Activated CD8-positive, alpha-beta memory T cell treated with anti-CD3 and anti-CD28 coated beads, Interleukin-2, amount 50 U/mL, for 1 hour (primary cell): Measurements from ENCODE around the gene GAP43.

Source experiments
- DNase-seq: peaks from one replicate; pipeline ENCODE4 v3.0.0-alpha.2; 2020; ENCODE audit errors: extremely low read depth

GAP43 gene, protein sequence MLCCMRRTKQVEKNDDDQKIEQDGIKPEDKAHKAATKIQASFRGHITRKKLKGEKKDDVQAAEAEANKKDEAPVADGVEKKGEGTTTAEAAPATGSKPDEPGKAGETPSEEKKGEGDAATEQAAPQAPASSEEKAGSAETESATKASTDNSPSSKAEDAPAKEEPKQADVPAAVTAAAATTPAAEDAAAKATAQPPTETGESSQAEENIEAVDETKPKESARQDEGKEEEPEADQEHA

DNA sequence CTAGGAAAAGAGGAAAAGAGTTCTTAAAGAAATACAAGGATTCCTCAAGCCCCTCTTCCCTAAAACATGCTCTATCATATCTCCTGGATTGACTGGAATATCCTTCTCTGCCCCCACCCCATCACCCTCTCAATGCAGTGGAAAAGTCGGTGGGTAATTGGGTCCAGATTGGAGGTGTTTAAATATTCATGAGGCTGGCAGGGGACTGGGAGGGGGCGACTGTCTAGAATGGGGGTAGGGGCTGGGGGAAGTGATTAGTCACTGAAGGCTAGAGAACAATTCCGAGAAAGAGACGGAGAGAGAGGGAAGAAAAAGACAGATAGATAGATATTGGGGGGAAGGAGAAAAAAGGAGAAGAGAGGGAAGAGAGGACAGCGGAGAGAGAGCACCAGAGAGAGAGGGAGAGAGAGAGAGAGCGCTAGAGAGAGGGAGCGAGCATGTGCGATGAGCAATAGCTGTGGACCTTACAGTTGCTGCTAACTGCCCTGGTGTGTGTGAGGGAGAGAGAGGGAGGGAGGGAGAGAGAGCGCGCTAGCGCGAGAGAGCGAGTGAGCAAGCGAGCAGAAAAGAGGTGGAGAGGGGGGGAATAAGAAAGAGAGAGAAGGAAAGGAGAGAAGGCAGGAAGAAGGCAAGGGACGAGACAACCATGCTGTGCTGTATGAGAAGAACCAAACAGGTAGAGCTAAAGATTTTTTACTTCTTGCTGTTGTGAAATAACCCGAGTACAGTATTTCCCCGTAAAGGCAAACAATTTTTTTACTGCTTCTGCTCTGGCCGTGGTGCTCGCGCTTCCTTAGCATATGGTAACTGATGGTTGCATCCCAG, at the start of gene GAP43:
Gene GAP43, plus strand, starts transcription at position 467 of the 825 bp plus-strand sequence. Its CDS starts 180 bp downstream, at position 647.
- DNase-seq = no peak

DNA sequence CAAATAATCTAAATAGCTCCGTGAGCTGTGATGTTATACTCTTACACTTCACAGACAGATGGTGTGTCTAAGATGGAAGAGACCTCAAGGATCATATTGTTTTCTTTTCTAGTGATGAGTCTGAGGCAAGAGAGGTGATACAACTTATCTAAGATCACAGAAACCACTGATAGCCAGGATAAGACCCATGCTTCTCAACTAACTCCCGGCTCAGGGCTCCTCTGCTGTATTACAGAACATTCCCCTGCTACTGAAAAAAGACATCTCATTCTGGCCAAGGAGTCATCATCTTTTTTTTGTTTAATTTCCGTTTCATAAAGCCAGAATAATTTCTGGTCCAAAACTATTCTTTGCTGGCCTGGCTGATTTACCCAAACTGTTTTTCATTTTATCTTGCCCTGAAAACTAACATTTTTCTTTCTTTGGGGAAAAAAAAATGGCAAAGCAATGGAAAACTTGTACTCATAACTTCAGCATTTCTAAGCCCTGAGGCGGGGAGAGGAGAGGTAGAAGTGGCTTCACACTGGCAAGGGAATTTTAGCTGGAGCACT, 46.9 kb upstream of the GAP43 start:
- no peak for DNase-seq

DNA sequence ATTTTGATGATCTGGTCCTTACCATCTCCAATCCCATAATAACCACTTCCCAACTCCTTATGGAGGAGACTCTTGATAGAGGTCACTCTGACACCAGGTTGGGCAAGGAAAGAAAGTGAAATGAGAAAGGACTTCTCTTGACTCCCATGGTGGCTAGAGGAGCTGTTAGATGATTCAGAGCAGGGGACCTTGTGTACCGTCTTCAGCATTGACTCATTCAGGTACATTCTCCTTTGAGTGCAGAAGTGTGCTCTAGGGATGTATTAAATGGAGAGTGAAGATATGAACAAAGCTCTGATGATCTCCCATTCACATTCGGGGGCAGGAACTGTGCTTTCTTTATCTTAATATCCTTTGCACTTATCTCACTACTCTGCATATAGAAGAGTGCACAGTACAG, 46.3 kb upstream of the GAP43 start:
- DNase-seq = no peak

DNA sequence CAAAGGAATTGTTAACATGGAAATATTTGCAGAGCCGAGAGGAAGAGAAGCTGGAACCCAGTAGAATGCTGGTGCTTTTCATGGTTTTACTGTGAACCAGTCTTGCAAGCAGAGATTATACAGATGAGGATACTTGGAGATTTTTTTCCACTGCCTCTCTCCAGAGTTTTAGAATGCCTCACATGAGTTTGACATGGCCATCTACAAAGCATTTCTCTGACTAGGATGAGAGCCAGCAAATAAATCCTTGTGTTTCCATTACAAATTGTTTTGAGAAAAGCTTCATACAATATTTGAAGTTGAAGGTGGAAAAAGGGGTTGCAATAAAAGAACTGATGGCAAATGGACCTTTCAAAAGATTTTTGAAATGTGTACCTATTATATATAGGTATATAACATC, 45.0 kb upstream of the GAP43 start:
- no peak for DNase-seq

DNA sequence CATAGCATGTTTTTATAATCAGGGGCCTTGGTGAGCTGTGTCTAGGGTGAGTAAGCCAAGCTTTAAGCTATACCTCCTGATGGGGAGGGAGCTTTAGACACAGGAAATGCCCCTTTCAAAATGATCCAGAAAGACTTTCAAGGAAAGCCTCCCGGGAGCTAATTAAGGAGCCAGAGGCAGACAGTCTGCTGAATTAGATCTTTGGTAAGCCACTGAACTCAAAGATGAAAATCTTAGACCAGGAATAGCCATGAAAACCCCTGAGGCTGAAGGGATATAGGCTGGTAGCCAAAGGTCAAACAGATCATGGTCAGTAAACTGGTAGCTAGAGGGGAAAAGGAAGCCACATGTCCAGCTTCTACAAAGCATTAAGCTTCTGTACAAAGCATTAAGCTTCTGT, 42.7 kb upstream of the GAP43 start:
- DNase-seq = no peak

DNA sequence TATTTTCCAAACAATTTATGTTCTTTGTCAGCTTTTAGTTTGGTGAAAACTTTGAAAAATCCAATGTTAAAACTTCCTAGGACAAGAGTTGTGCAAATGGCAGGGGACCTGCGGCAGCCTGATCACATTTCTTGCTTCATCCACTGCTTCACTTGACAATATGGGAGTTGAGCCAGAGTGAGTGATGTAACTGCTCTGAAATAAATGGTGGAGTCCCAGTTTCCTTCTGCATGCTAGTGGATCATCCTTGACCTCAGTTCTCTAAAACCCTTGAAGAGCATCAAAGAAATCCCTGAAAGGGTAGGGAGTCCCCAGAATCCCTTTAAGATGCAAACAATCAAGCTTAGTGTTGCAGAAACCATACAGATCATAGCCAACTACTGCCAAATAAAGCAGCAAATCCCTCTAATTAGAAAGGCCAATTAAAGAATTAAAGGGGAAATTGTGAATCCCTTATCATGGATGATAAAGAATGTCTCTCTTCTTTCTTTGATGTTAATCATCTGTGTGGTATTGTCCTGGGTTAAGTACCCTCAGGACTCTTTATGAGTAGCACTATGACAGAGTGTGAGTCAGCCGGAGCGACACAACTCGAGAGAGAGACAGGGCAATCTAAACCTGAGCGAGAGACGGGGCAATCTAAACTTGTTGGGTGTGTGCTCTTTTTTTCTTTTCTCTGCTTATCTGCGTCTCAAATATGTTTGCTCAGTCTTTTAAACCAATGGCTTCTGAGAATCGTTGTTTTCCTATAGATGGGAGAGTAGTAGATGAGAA, 41.8 kb upstream of the GAP43 start:
- DNase-seq = no peak

DNA sequence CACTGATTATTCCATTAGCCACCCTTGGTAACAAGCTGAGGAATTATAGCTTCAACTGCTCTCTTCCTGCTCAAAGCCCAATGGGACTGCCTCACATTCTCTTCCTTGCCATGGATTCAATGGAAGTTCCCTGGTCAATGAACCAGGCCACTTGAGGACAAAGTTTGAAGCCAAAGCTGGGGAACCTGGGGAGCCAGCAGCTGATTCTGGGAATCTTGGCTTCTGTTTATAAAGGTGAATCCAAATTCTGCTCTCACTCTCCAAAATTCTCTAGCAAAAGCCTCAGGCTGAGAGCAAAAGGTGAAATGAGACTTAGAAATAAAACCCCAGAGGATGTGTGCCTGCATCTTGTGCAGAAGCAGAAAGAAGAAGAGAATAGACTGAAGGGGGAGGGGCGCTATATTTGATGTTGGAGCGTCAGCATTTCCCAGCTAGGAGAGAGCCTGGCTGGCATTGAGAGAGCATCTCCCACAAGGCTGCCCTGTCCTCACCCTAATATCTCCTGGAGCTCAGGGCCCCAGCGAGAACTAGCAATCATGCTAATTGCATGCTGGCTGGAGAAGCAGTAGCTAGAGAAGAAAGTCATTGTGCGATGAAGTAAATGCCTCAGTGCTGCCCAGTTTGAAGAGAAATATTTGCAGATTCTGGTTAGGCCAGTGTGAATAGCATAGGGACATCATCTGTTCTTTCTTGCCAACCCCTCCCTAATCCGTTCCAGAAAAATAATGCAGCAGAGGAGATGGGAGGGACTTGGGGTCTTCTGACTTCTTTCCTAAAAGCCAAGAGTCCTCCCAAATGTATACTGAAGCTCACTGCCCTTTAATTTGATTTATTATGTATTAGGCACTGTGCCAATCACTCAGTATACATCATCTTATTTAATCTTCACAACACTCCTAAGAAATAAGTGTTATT, 34.9 kb upstream of the GAP43 start:
- DNase-seq = no peak

DNA sequence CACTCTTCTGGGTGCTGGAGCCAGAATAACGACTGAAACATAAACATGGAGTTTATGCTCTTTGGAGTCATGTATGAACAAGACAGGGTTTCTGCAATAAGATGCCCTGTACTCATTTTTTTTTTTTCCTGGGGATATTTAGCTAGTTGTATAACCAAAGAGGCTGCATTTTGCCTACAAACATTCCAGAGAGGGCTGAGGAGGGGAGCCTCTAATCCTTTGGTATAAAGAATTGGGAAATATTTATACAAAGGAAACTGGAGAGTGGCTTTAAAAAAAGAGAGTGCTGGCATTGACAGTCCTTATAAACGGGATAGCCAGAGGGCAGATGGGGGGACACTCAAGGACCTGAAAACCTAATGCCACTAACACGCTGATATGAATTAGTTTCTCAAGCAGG, 32.4 kb upstream of the GAP43 start:
- DNase-seq = no peak

DNA sequence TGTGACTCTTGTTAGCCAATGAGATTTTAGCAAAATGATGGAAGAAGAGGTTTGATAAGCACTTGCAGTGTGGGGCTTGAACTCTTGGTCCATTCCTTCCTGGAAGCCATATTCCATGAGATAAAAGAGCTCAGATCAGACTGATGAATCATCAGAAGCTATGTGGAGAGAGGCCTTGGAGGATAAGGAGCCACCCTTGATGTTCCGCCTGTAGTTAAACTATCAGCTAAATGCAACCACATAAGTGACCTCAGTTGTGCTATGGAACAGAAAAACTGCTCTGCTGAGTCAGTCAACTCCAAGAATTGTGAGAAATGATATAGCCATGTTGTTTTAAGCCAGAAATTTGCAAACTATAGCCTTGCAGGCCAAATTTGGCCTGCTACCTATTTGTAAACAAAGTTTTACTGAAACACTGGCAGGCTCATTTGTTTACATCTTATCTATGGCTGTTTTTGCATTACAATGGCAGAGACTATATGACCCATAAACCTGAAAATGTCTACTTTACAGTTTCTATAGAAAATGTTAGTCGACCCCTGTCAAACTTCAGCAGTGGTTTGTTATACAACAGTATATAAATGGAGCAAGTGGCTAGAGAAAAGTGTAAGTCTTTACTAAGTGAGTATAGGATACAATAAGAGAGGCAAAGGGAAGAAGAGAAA, 27.6 kb upstream of the GAP43 start:
- no peak for DNase-seq

DNA sequence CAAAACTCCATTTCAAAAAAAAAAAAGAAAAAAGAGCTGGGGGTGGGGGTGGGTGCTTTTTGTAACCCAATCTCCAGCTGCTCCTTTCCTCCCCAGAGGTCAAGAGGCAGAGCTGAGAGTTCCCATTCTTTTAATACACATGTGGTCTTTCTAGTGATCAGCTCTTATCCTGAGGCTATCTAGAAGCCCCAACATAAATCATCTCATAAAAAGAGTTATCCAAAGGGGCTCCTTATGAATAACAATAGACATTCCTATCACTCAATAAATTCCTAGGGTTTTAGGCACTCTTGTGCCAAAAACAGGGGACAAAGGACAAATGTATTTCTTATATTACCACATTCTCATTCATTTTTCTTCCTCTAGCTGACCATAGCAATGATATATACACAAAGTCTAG, 25.1 kb upstream of the GAP43 start:
- no peak for DNase-seq

DNA sequence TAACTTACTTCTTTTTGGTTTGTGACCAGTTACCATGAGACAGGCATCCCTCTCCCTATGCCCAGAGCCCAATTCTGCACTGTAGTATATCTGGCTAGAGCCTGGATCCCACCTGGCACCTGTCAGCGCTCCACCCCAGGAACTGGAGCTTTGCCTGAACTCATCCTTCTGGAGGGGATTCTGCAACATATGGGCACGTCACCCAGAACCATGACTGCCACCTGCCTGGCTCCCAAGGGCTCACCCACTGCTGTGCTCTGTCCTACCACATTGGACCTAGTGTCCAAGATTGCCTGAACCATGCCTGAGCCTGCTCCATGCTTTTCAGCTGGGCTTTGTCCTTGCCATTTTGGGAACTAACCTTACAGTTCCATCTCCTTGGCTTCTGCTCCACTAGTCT, 21.1 kb upstream of the GAP43 start:
- DNase-seq = no peak

DNA sequence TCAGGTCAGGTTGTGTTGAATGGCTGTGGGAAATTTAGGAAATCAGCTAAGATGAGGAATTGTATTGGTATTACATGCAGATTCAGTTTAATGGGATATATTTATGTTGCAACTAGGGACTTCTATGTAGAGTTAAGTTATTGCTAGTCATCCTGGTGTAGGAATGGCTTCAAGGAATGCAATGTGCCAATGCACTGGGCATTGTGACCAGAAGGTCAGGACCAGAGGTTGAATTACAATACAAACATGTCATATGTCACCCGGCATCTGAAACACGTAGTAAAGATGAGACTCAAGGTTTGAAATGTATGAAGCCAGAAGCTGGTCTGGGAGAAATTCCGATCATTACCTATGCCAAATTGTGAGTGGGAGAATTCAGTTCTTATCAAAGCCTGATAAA, 11.7 kb upstream of the GAP43 start:
- DNase-seq = no peak

DNA sequence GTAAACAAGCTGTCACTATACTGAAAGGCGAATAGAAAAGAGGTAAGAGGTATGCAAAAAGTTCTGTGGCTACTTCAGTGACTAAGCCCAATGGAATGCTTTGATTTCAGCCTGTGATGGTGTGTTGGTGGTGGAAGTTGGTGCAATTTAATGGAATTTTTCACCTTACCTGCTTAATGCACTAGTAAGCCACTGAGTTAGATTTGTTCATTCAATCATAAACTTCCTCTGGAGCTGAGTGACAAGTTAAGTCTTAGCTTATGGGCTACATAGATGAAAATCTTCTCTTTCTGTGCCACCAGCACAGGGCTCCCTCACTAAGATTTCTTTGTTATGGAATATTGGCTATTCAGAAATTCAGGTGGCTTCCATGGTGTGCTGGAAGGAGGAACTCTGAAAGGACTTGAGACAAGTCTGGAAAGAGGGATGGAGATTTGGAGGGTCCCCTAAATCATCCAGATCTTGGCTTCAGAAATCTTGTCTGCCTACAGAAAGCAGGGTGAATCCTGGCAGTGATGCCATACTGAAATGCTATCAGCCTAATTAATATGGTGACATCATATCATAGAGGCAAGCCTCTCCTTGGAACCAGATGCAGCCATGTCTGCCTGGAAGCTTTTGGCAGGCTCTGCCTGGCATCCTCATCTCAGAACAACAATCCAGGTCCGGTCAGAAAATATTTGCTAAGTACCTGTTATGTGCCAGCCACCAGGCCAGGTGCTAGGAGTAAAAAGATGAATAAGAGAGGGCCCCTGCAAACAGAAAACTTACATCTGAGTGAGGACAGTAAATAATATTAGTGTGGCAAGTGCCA, 8.1 kb upstream of the GAP43 start:
- DNase-seq = no peak

DNA sequence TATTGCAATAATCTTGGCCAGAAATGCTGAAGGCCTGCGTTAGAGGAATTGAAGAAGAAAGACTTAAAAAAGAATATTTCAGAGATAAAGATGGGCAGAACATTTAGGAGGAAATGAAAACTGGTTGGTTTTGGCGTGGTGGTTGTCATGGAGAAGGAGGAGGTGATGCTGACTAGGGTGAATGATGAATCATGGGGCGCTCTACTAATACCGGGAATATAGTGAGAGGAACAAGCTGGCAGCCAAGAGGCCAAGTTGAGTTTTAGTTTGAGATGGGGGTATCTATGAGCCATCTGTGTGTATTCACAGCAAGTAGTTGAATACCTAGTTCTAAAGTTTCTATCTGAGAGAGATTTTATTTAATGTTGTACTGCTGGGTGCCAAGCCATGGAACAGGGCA, 6.8 kb upstream of the GAP43 start:
- DNase-seq = no peak

DNA sequence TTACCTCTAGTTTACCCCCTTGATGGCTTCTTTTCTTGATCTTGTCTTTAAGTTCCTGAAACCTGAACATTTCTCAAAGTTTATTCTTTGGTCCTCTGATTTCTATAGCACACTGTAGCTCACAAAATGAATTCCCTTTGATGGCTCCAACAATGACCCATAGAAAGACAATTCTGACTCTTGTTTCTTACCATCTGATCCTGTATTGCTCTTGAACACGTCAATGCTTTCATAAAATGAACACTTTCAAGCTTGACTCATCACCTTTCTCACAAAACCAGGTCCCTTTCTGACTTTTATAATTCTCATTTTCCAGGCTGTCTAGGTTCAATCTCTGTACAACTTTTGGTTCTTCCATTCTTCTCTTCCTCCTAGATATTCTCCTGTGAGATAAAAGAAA, 5.7 kb upstream of the GAP43 start:
- no peak for DNase-seq

DNA sequence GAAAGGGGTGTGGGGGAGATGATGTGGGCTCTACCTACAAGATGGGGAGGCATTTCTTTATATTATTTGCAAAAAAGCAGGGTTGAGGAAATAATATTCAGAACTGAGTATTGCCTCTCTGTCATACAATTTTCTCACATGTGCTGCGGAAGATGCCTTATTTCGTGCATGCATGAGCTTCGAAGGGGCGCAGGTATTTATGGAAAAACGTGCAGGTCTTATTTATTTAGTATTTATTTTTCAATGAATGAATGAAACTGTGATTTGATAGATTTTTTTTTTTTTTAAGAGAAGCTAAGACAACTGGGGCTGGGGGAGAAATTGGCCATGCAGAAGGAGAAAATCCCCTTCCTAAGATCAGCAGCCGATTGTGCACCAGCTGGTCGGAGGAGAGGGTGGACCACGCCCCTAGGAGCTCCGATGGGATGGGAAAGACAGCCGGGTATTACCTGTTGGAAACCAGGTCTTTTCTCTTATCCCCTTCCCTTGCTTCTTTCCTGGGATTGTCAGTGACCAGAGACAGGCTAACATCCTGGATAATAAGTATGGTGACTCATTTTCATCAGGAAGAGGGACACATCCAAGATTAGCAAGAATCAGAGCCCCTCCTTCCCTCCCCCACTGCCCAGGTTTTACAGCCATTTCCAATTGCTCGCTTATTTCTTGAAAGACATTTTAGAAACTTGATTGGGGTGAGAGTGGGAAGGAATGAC, 875 bp downstream of the GAP43 start:
- no peak for DNase-seq

DNA sequence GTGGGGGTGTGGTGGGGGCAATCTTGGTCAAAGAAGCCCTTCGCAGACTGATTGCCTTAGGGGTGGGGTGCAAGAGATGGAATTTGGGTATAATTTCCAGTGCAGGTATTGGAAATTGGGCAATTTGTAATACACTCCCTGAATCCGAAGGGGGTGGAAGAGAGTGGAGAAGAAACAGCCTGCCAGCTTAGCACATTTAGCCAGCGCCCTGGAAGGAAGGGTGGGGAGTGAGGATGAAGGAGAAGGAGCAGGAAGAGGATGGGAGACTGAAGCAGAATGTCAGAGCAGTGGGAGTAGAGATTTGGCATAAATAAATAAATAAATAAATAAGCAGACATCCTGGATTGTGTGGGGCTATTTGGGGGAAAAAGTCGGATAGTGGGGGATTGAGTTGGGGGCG, 1.6 kb downstream of the GAP43 start:
- DNase-seq = no peak

DNA sequence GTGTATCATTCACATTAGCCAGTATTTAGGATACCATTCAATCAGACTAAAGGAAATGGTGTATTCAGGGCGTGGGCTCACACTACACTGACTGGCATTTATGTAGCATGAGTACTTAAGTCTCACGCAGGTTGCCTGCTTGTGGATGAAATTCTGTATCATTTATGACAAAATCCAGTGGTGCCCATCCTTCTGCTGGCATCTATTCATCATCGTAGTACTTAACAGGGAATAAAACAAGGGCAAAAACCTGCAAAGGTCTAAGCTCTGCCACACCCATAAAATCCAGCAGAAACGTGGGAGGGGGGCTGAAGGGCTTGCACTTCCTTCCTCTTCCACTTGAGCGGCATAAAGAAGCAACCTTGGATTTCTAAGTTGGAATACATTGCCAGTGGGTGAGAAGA, 2.7 kb downstream of the GAP43 start:
- no peak for DNase-seq

DNA sequence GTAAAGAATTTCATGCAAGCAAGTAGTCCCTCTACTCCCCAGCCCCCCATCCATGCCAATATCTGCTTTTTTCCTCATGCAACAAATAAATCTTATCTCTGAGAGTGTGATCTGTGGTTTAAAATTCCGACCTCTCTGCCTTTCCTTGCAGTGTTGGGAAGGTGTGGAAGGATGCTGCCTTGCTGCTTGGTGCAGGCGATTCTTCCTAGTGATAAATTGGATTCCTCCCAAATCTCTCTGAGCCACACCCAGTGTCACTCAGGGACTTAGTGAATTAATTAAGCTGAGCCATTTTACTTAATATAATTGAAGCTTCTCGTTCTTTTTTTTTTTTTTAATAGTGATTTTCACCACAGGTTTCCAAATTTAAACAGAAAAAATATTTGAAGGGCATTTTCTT, 3.4 kb downstream of the GAP43 start:
- DNase-seq = no peak
